ENCODE data around the gene SLC6A13.
"Not testable (repeated sequence)": the region's sequence is repeated elsewhere in the genome, so short reads cannot be mapped to it uniquely, and the experiment has no call there.

The SLC6A13 gene

DNA sequence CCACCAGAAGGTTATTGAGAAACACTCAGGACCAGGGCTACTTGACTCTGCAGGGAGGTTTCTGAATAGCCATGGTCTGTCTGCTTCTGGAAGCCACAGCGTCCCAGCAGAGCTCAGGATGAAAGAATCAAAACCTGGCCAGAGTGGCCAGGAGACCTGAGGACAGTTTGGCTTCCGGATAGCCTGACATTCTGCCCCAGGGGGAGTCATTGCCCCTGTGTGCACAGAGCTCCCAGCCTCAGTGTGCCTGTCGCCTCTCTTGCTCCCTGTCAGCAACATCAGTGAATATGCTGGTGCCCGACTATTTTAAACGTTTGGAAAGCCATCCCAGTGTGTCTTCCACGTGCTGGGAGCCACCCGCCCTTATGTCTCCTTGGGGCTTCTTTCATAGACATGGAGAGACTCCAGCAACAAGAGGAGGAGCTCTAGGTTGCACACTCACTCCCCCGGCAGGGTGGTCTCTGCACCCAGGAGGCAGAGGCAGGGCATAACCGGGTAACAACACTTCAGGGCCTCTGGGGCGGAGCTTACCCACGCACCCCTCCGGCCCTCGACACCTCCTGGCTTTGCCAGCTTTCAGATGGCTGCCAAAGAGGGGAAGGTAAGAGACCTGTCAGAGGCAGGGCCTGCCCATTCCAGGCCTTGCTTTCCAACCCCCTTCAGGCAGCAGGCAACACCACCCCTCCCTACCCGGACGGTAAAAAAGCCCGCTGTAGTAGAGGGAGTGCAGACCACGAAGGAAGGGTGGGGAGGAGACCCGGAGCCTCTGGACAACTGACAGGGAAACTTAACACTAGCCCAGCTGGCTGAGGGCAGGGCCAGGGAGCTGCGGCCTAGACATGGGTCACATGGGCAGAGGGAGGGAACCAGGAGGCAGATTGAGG is 29.7 kb downstream of the SLC6A13 start:
- DNase-seq = no peak

DNA sequence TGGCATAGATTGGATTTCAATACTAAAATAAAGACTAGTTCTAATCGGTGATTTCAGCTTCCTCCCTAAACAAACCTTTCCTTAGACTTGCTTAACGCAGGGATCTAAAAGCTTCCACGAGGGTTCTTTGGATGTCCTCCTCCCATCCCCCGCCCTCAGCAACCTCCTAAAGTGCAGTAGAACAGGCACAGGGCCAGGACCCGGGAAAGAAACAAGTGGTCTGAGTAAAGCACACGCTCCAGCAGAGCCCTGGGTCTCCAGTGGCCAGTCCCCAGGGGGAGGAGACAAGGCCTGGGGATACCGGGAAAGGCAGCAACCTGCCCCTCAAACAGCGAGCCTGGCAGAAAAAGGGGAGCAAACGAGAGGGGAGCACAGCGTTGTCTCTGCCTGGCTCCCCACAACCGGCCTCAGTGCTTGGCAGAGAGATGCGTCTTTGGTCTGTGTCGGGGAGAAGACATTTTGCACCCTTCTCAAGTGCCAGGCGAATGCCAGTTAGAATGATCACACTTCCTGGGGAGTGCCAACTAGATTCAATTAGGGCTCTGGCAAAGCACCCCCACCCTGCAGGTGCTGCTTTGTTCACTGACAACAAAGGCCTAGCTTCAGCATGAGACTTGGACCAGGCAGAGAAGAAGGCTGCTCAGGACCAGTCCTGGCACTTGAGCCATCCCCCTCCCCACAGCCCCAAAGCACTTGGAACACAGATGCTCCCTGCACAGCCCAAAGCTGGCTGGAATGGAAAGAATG is 31.5 kb downstream of the SLC6A13 start:
- no peak for DNase-seq

DNA sequence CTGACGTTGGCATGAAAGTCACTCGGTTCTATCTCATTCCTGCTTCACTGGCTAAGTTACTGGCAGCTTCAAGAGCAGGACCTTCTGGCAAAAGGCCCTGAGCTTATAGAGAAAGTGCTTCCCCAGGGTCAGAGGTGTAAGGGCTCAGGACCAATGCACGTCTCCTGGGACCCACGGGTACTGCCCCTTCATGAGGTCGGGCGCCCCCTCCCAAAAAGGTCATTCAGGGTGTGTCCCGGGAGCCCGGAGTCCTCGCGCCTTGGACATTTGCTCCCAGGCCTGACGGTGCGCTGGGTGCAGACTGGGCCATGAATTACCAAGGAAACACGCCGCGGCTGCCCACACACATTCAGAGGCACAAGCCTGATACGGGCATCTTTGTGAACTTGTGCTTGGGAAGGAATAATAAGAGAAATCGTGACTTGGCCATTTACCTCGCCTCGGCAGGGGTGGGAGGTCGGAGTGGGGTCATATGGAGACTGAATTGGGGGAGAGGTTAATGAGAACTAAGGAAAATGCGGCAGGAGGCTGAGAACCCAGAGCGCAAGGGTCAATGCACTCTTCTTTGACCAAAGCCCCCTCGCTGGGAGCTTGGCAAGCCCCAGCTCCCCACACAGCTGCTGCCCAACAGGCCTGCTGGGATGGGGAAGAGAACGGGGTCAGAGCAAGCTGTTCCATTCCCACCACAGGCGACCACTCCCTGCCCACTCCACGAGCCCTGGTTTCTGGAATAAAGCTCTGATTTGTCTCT is 33.0 kb downstream of the SLC6A13 start:
- DNase-seq = no peak

DNA sequence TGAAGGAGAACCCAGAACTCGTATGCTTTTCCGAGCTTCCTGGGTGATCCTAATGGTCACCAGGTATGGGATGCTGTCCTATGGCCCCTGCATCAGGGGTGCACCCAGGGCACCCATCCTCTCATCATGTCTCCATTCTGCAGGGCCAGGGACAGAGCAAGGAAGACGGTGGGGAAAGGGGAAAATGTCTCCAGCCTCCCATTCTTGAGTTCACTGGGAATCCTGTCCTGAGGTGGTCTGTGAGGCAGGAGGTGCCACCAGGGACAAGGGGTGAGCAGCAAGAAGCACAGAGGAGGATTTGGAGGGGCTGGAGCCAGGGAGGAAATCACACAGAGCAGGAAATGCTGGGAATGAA is 33.8 kb downstream of the SLC6A13 start:
- no peak for DNase-seq

DNA sequence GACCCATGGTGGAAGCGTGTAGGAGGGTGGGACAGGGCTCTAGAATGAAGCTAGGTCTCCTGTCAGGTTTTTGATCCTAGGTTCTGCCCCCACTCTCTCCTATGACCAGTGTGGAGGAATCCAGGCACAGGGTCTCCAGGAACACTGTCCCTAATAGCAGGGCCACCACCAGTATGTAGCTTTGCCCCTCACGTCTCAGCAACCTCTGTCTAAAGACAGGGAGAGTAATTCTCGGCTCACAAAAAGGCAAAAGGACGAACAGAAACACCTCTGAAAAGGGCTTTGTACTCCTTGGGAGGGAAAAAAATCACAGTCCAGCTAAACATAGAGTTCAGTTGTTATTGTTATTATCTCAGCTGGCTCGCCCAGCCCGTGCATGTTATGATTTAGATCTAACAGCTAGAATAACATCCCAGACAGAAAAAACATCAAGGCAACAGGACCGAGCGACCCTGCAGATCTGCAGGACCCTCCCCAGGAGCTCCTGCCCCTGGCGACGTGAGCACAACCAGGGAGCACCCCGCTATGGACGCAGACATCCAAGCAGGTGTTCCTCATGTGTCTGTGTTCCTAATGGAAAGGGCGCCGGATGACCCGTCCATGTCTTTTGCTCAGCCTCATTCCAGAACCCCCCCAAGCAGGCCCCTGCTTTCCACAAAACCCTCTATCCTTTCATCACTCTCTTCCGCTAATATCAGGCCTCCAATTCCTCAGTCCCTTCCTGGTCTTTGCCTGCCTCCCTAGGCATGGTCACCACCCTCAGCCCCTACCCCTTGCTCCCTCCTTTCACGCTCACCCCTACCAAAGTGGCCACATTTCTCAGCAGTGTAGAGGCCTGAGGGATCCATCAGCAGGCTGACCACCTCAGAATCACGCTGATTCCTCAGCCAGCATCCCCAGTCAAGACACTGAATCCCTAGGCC is 34.5 kb downstream of the SLC6A13 start:
- DNase-seq = no peak

DNA sequence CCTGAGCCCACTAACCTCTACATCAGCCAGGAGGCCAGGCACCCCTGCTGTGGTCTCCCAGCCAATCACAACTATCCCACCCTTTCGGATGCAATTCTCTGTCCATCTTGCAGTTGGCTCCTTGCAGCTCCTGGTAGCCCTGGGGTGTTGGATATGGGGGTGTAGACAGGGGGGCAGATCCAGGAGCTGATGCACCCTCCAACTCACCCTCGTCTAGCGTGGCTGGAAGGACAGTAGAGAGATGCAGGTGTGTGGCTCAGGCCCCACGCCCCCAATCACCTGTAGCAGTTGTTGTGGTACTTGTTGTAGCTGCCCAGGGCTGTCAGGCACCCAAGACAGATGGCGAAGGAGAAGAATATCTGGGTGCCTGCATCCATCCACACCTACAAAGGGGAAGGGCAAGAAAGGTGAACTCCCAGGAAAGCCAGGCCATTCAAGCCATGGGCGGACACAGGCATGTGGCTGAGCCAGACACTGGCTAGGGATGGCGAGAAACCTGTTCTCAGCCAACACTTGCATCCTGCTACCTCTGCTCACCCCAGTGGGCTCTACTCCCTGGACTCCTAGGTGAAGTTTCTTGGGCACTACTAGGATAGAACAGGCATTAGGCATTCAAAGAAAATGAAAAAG is 35.2 kb downstream of the SLC6A13 start:
- DNase-seq = no peak

DNA sequence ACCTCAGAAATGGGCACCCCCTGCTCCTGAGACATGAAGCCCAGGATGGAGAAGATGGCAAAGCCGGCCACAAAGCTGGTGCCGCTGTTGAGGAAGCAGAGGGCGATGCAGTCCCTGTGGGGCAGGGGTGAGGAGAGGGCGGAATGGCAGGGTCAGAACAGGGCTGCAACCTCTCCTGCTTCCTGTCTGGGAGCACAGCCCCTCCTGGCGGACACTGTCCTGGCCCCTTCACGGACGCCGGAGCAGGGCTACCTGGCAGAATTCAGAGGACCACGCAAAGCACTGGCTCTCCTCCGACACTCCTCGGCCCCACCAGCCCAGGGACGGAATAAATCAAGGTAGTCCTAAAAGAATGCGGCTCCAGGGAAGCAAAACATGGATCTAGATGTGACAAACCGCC is 36.2 kb downstream of the SLC6A13 start:
- no peak for DNase-seq

DNA sequence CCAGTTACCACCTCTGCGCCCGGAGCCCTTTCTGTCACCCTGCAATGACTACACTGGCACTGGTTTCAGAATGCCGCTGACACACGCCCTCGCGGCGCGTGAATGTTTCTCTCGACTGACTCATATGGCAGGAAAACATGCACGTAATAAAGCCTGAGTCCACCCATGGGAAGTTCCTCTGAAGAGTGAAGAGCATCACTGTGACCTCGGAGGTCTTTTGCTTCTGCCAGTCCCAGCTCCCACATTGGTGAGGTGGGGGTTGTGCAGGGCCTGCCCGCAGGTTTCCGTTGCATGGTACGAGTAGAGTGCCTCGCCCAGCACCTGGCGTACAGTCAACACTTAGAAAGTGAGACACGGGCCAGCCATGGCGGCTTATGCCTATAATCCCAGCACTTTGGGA is 37.6 kb downstream of the SLC6A13 start:
- DNase-seq = no peak

DNA sequence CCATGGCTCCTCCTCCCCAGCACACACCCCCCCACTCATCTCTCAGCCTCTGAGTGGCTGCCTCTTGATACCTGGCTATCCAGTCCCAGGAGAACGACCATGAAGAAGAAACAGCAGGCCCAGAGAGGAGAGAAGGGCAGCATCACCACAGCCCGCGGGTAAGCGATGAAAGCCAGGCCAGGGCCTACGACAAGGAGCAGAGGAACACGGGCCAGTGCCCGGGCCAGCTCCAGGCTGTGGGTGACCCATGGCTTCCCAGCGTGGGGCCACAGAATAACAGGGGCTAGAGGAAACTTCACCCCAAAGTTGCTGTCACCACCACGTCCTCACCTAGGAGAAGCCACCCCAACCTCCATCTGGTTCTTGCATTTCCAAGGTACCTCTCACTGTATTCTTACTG is 38.3 kb downstream of the SLC6A13 start:
- DNase-seq = no peak

DNA sequence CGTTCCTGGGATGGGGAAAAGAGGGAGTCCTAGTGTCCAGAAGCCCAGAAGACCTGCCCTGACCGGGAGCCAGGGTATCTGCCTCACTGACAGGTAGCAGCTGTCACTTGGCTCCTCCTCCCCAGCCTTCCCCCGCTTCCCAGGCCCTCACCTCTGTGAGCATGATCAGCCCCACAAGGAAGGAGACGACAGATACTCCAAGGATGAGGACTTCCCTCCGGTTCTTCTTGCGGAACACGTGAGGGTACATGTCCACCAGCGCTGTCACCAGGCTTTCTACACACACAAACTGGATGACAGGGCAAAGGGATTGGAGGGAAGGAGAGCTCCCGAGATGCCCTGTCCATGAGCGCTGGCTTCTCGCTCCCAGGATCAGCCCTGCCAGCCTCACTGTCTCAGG is 38.8 kb downstream of the SLC6A13 start:
- no peak for DNase-seq

DNA sequence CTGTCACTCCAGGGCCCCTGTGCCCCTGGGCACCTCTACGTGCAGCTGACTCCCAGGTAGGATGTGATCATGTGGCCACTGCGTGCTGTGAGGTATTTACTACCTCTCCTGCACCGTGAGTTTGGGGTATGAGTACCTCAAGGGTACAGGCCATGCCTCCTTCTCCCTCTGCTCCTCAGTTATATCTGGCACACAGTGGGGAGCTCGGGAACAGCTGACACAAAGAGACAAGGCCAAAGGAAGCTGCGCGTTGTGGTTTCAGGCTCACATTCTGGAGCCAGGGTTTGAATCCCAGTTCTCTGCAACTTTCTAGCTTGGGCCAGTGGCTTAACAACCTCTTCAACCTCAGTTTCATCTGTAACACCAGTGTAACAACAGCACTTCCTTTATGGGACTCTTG is 40.9 kb downstream of the SLC6A13 start:
- DNase-seq = no peak

DNA sequence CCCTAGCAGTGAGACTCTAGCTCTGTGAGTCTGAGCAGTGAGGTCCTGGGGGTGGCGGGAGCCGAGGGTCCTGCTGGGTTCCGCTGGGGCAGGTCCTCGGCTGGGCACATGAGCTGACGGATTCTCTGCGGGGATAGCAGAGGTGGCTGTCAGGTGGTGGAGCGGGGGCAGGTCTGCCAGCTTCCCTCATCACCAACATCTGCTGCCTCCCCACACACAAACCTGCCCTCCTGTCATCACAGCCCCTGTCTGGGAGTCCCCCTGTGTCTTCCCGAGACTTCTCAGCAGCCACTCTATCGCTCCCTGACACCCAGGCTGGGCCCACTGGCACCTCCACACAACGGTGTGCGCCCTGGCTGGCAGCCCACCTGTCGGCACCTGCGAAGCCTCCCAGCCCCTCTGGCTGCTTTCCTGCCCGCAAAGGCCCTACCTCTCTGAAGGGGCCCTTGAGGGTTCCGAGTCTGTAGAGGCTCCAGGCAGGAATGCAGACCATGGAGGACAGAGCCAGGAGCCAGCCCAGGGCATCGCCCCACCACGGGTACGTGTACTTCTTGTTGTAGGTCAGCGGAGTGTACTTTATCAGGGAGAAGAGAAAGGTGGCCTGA is 41.6 kb downstream of the SLC6A13 start:
- no peak for DNase-seq

DNA sequence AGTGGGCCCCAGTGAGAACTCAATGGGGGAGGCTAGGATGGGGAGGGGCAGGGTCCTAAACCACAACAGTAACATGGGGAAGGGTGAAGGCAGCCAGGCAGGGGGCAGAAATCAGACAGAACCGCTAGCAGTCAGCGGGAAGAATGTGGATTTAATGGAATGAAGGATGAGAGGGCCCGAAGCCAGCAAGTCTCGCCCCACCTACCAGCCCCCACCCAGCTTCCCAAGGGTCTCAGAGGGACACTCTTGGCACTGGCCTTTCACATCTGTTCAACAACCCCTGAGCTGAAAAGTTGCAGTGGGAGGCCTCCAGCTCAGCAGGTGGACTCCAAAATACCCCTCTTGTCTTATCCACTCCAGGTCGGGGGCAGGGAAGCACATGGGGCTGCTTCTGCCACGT is 42.1 kb downstream of the SLC6A13 start:
- no peak for DNase-seq

DNA sequence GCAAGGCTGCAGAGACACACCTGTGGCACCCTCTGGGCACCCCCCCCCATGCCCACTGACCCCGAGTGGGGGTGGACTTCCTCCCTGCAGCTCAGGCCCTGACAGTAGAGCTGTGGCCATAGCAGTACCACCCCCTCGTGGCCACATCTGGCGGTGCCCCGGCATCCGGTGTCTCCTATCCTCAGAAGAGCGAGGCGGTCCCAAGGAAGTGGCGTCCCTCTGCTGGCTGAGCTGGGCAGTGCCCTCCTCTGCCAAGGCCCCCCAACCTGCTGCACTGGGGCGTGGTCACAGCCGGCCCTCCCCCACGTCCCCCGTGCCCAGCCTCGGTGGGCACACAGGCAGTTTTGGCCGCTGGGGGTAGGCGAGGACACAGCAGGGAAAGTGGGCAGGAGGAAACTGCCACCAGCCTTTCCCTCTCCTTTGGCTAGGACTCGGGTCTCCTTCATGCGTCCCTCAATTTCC is 42.7 kb downstream of the SLC6A13 start:
- peak; percentile 58 for DNase-seq

DNA sequence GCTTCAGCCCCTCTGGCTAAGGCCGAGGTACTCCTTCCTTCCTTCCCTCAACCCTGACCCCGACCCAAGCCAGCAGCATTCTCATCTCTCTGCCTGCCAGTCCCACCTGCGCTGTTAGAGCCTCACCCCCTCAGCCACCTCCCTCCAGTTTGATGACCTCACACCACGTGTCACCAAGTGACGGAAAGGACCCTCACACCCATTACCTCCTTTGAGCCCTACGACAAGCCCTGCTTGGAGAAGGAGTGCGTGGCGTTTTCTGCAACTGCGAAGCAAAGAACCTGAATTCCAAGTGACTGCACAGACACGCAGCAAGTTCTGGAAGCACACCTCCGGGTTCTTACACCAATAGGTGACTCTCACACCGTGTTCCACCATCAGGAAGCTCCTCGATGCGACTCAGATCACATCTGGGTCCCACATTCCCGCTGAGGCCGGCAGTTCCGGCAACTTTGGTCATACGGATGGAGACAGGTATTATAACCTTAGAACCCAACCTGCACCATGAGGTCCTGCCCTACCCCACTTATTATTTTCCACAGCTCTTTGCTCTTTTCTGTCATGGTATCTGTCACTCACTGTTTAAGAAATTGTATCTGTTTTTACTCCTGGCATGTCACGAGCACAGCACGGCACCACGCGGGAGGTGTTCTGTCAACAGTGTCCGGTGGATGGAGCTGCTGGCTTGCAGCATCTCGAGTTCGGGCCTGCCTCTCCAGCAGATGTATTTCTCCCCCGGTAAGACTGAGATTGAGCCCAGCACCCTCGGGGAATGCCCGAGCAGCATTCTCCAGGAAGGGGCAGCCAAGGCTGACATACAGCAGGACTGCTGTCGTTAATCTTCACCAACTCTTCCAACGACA is 43.7 kb downstream of the SLC6A13 start:
- no peak for DNase-seq

DNA sequence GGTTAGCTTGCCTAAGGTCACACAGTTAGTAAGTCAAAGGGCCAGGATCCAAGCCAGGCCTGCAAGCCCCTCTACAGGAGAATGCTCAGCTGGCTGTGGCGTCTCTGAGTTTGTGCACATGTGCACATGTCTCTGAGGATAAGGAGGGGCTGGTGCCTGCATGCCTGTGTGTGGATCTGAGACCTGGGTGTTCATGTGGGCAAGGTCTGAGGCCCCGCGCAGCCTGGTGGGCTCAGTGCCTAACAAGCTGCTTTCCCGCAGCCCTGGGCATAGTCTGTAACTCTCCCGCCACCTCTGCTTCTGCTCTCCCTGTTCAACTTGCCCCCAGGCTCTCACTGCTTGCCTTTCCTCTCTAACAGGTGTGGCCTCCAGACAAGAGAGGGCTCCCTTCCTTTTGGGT is 44.4 kb downstream of the SLC6A13 start:
- no peak for DNase-seq

DNA sequence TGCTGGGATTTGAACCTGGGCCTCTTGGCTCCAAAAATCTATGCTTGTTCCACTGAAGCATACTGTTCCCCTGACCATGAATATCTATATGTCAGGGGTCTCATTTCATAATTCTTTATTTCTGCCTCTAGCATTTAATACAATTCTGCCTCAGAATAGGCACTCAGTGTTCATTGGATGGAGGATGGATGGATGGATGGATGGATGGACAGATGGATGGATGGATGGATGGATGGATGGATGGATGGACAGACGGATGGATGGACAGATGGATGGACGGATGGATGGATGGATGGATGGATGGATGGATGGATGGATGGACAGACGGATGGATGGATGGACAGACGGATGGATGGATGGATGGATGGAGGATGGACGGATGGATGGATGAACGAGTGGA is 45.6 kb downstream of the SLC6A13 start:
- DNase-seq = not testable (repeated sequence)

DNA sequence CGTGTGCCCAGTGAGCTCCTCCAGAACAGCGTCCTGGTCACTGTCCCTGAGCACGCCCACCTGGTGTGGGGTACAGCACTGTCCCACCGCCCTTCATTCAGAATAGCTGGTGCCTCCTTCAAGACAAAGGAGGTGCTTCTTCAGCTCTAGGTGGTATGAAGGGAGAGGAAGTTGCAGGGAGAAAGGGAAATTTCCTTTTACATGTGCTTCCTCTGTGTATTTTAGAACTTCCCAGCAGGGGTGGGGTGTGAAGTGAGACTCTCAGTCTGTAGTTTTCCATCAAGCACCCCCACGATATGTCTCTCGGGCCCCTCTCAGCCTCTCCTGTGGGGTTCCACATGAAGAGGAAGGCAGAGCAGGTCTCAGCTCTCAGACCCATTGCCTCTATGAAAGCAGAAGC is 47.5 kb downstream of the SLC6A13 start:
- no peak for DNase-seq

DNA sequence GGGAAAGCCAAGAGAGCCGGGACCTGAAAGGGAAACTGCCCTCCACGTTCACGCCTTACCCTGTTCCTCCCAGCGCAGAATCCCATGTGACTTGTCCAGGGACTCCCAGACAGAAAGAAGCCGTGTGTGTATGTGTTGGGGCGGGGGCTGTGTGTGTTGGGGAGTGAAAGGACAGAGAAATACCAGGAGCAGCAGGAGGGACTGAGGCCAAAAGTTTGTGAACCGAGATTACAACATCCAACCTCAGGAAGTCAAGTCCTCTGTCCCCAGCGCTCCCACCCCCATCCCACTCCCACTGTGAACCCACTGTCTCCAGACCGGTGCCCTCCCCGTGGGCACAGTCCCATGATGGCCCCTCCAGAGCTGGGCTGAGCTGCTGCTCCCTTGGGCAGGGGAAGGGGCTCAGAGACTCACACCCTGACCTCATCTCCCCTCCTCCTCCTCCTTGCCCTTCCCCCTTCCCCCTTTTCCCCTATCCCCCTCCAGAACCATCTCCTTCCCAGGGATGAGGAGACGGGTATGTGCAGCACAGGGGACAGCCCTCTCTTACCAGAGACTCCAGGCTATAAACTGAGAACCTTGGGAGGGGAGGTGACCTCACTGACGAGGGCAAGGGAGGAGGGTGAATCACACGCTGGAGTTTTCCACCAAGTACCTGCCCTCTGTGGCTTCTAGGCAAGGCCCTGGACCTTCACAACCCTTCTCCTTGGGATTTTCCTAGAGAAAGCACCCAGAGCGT is 48.5 kb downstream of the SLC6A13 start, which contains the start of gene SLC6A12:
Gene SLC6A12 (minus strand): TSS at position 155 of the 739 bp plus-strand sequence. CDS start 4,171 bp downstream, outside the sequence.
- DNase-seq = no peak

DNA sequence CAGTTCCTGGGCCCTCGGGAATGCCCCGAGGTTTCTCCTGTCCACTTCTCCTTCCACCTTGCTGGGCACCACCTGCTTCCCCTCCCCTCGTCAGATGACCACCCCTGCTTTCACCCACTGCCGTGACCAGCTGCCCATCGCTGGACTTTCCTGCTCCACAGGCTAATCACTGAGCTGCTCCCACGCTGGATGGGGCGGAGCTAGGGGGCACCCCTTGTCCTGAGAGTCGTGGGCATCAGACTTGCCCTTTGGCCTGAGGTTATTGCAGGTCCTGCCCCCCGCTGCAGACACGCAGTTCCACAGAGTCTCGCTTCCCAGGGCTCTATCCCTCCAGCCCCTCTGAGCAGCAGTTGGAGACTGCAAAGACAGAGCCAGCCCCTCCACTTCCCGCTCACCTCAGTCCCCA is 49.1 kb downstream of the SLC6A13 start:
- no peak for DNase-seq

All from NCI-H345 (cell line).